ENCODE data around the gene MLLT3.

MLLT3 gene

DNA sequence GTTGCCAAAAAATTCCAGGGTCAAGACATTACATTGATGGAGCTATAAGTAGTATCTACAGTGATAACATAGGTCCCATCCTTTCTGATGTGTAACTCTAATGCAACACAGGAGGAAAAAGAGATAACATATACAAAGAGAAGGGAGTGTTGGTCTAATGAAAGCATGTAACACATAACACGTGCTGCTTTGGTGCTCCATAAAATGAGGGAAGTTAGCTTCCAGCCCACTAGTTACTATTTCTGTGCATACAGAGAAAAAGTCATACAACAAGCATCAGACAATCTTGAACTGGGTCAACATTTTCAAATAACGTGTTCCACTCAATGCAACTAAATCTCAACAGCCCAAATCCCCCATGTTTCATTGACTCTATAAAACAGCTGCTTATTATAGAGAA lies 11.7 kb downstream of the MLLT3 start:
- Histone ChIP-seq H3K9me3 (ENCODE audit: insufficient read depth, low read length, severe bottlenecking) (no peaks in the 10 kb centered on the region), H3K4me1 (ENCODE audit: insufficient read depth, low read length) (peaks cover 8% of the 10 kb centered on the region; the same call in 1 of the 2 replicates), H2AFZ (ENCODE audit: low read depth, low read length) (no peak overlapping the region), H3K27me3 (ENCODE audit: insufficient read depth, low read length, poor library complexity) (no peaks in the 10 kb centered on the region), H3K4me3 (ENCODE audit: low read depth in 1 of 2, low read length in 2 of 2) (no peak overlapping the region), H3K4me2 (ENCODE audit: insufficient read depth, low read length) (no peak overlapping the region), H3K9ac (ENCODE audit: low read depth, low read length) (no peak overlapping the region), H3K36me3 (ENCODE audit: insufficient read depth, low read length) (peaks cover 4% of the 10 kb centered on the region; the same call in 1 of the 2 replicates), H3K27ac (ENCODE audit: low read length) (no peak overlapping the region), H4K20me1 (ENCODE audit: insufficient read depth, low read length) (peaks cover 24% of the 10 kb centered on the region), H3K79me2 (ENCODE audit: insufficient read depth, low read length) (peaks cover 91% of the 10 kb centered on the region)
- ATAC-seq (ENCODE audit: insufficient read depth, low read depth) (no peak), DNase-seq (no peak)
- TF ChIP-seq EZH2 (IDR thresholded peaks at IDR 0.05; ENCODE audit: borderline replicate concordance, low read depth, low read length, severe bottlenecking) (no peak), CTCF (IDR thresholded peaks at IDR 0.05; ENCODE audit: borderline replicate concordance, extremely low read depth, low read length, poor library complexity, severe bottlenecking) (no peak)

DNA sequence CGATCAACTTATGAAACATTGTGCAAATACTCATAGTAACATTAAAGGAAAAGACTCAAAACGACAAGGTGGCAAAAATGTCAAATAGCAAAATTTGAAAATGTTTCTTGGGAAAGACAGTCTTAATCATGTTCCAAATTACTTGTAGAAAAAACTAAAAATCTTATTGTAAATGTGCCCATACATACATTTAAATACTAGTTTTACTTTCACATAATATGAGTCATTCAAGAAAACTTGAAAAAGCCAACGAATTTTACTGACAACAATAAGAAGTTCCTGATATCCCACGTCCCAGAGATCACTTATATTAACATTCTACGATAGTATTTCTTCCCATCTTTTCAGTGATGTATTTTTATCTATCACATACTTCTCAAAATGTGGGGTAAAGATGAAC lies 13.7 kb downstream of the MLLT3 start:
- no peak for ATAC-seq (ENCODE audit: insufficient read depth, low read depth)
- no peak overlapping the region for H3K9ac ChIP-seq (ENCODE audit: low read depth, low read length)
- no peak overlapping the region for H3K27ac ChIP-seq (ENCODE audit: low read length)
- H3K4me3 ChIP-seq (ENCODE audit: low read depth in 1 of 2, low read length in 2 of 2), result no peak overlapping the region
- no peak for TF ChIP-seq EZH2 (IDR thresholded peaks at IDR 0.05; ENCODE audit: borderline replicate concordance, low read depth, low read length, severe bottlenecking)
- no peak for TF ChIP-seq CTCF (IDR thresholded peaks at IDR 0.05; ENCODE audit: borderline replicate concordance, extremely low read depth, low read length, poor library complexity, severe bottlenecking)
- H3K4me2 ChIP-seq (ENCODE audit: insufficient read depth, low read length), result no peak overlapping the region
- H3K4me1 ChIP-seq (ENCODE audit: insufficient read depth, low read length), result 0 out of 2 replicates have a peak, but pooled peaks cover 4% of the 10 kb centered on the region
- H3K79me2 ChIP-seq (ENCODE audit: insufficient read depth, low read length), result peaks cover 93% of the 10 kb centered on the region
- H3K9me3 ChIP-seq (ENCODE audit: insufficient read depth, low read length, severe bottlenecking), result no peaks in the 10 kb centered on the region
- no peaks in the 10 kb centered on the region for H3K36me3 ChIP-seq (ENCODE audit: insufficient read depth, low read length)
- peaks cover 19% of the 10 kb centered on the region for H4K20me1 ChIP-seq (ENCODE audit: insufficient read depth, low read length)
- no peak overlapping the region for H2AFZ ChIP-seq (ENCODE audit: low read depth, low read length)
- no peak for DNase-seq
- no peaks in the 10 kb centered on the region for H3K27me3 ChIP-seq (ENCODE audit: insufficient read depth, low read length, poor library complexity)

DNA sequence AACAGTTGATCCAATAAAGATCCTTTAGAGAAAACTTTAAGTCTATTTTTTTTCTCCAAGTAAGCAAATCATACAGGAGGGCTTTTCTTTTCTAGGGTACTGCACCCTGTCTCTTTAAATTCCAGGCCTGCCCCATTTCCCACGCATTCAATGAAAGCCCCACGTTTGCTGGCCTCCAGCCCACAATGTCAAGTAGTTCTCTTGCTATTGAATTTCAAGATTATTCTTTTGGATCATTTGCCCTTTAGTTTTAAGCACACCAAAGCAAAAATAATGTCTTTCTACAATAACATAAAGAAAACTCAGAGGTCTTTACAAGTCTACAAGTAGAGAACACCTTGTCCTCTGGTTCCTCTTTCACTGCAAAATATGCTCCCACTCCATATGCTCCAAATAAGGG lies 15.6 kb downstream of the MLLT3 start:
- ATAC-seq (ENCODE audit: insufficient read depth, low read depth) (no peak), DNase-seq (no peak)
- Histone ChIP-seq H2AFZ (ENCODE audit: low read depth, low read length) (no peak overlapping the region), H3K4me1 (ENCODE audit: insufficient read depth, low read length) (no peaks in the 10 kb centered on the region), H3K79me2 (ENCODE audit: insufficient read depth, low read length) (peaks cover 94% of the 10 kb centered on the region), H3K27ac (ENCODE audit: low read length) (no peak overlapping the region), H3K36me3 (ENCODE audit: insufficient read depth, low read length) (no peaks in the 10 kb centered on the region; the same call in 1 of the 2 replicates), H4K20me1 (ENCODE audit: insufficient read depth, low read length) (peaks cover 19% of the 10 kb centered on the region), H3K9me3 (ENCODE audit: insufficient read depth, low read length, severe bottlenecking) (no peaks in the 10 kb centered on the region), H3K27me3 (ENCODE audit: insufficient read depth, low read length, poor library complexity) (no peaks in the 10 kb centered on the region), H3K4me3 (ENCODE audit: low read depth in 1 of 2, low read length in 2 of 2) (no peak overlapping the region), H3K9ac (ENCODE audit: low read depth, low read length) (no peak overlapping the region), H3K4me2 (ENCODE audit: insufficient read depth, low read length) (no peak overlapping the region)
- TF ChIP-seq EZH2 (IDR thresholded peaks at IDR 0.05; ENCODE audit: borderline replicate concordance, low read depth, low read length, severe bottlenecking) (no peak), CTCF (IDR thresholded peaks at IDR 0.05; ENCODE audit: borderline replicate concordance, extremely low read depth, low read length, poor library complexity, severe bottlenecking) (no peak)

DNA sequence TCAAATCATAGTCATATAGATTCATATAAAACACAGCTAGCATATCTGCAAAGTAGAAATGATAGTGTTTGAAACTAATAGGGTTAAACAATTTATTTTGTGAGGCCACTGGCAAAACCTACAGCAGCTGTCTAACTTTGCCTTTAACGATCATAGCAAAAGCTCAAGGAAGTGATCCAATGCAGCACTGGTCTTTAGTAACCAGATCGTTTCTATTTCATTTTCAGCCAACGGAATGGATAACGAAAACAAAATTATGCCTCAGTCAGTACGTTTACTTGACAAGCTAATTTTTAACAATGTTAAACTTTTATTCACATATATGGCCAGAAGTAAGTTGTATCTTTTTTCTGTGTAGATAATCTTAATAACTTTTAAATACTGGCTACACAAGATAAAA lies 17.7 kb downstream of the MLLT3 start:
- no peaks in the 10 kb centered on the region; the same call in 1 of the 2 replicates for H3K36me3 ChIP-seq (ENCODE audit: insufficient read depth, low read length)
- no peak overlapping the region for H2AFZ ChIP-seq (ENCODE audit: low read depth, low read length)
- no peaks in the 10 kb centered on the region for H3K27me3 ChIP-seq (ENCODE audit: insufficient read depth, low read length, poor library complexity)
- ATAC-seq (ENCODE audit: insufficient read depth, low read depth) (peak; percentile 56; the same call in 2 of the 3 replicates), DNase-seq (no peak)
- peaks cover 95% of the 10 kb centered on the region for H3K79me2 ChIP-seq (ENCODE audit: insufficient read depth, low read length)
- H3K4me1 ChIP-seq (ENCODE audit: insufficient read depth, low read length), result no peaks in the 10 kb centered on the region
- peaks cover 13% of the 10 kb centered on the region for H4K20me1 ChIP-seq (ENCODE audit: insufficient read depth, low read length)
- TF ChIP-seq CTCF (IDR thresholded peaks at IDR 0.05; ENCODE audit: borderline replicate concordance, extremely low read depth, low read length, poor library complexity, severe bottlenecking) (no peak), EZH2 (IDR thresholded peaks at IDR 0.05; ENCODE audit: borderline replicate concordance, low read depth, low read length, severe bottlenecking) (no peak)
- H3K4me2 ChIP-seq (ENCODE audit: insufficient read depth, low read length), result no peak overlapping the region
- H3K4me3 ChIP-seq (ENCODE audit: low read depth in 1 of 2, low read length in 2 of 2), result no peak overlapping the region
- no peaks in the 10 kb centered on the region for H3K9me3 ChIP-seq (ENCODE audit: insufficient read depth, low read length, severe bottlenecking)
- H3K27ac ChIP-seq (ENCODE audit: low read length), result no peak overlapping the region
- no peak overlapping the region for H3K9ac ChIP-seq (ENCODE audit: low read depth, low read length)

Measured in DND-41 (cell line).